GM13976 (cell line): Measurements from ENCODE around the gene DCTN3.

Experiments
- DNase-seq: peaks from one replicate; pipeline ENCODE4 v3.0.0; 2012; ENCODE audit warnings: low spot score
- CTCF ChIP-seq: IDR thresholded peaks from 2 replicates; pipeline ENCODE4 v1.5.1; 2012; ENCODE audit warnings: borderline replicate concordance, mild to moderate bottlenecking; ENCODE audit not compliant: insufficient read depth; ENCODE audit errors: extremely low read depth, missing control alignments, control extremely low read depth
- in situ Hi-C: fragments of 300-500 bp; cut with MboI; formaldehyde crosslinking; loops from one replicate; pipeline ENCODE4 v1.12.0; 2022; ENCODE audit warnings: low sequenced_read_pairs, mixed read lengths, inconsistent platforms; ENCODE audit not compliant: unreplicated experiment

The DCTN3 gene

GRCh38 chr9:34566322-34566721 is 54.0 kb downstream of the DCTN3 start:
- DNase-seq: no peak
- TF ChIP-seq CTCF: no peak
- in situ Hi-C loops: no loop called here

- TF ChIP-seq CTCF: no peak
- in situ Hi-C loops: no loop called here
- DNase-seq: no peak
These were observed 54.4 kb downstream of the DCTN3 start for GRCh38 chr9:34565856-34566255.

- in situ Hi-C loops: no loop called here
- no peak for TF ChIP-seq CTCF
- no peak for DNase-seq
These were observed 55.7 kb downstream of the DCTN3 start for GRCh38 chr9:34564617-34565016.
